HG03039 (cell line): ENCODE measurements around the gene CCDC51.

ENCODE experiments used
- ATAC-seq: cut with Tn5 transposase; IDR thresholded peaks from one replicate; pipeline ENCODE4 v1.9.1; 2021; ENCODE audit warnings: mild to moderate bottlenecking, moderate library complexity; ENCODE audit not compliant: unreplicated experiment

The CCDC51 gene

DNA sequence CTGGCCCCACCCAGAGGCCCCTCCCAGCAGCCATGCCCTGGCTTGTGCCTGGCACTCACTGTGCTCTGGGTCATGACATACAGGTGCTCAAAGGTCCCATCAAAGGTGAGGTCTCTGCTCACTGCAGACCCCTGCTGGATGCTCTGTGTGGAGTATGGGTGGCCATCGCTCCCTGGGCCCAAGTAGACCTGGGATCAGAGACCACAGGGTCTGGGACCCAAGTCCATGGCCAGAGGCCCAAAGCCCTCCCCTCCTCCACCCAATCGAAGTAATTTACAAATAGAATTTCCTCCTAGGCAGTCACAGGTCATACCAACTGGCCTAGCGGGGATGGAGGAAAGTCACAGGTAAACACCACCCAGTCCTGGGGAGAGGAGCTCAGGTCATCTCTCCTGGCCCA lies 17.6 kb downstream of the CCDC51 start:
- no peak for ATAC-seq

DNA sequence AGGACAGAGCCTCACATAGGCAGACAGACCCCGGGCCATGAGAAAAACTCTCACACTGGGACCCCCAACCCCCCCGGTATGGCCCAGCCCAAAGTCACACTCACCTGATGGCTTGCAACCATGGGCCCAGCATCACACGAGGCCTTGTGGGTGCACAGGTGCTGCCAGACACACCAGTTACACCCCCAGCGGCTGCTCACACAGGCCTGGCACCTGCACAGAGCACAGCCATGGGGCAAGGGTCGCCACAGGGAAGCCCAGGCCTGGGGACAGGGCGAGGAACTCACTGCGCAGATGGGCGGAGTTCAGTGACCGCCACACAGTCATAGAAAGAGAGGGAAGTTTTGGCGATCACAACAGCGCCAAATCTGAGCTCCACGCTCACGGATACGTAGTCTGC lies 19.4 kb downstream of the CCDC51 start:
- ATAC-seq: no peak

DNA sequence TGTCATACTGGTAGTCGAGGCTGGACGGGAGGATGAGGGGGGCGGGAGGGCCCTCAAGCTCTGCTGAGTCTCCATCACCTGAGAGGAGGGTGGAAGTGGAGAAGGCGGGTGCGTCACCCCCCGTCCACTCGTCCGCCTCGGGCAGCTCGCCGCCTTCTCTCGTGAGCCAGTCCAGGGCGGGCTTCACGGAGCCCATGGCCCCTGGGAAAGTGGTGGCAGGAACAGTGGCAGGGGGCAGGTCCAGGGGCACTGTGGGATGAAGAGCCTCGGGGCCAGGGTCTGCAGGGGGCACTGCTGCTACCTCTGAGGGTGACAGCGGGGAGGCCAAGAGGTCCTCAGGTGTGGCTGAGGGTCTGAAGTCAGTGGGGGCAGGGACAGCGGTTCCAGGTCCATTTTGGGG lies 20.3 kb downstream of the CCDC51 start:
- no peak for ATAC-seq

DNA sequence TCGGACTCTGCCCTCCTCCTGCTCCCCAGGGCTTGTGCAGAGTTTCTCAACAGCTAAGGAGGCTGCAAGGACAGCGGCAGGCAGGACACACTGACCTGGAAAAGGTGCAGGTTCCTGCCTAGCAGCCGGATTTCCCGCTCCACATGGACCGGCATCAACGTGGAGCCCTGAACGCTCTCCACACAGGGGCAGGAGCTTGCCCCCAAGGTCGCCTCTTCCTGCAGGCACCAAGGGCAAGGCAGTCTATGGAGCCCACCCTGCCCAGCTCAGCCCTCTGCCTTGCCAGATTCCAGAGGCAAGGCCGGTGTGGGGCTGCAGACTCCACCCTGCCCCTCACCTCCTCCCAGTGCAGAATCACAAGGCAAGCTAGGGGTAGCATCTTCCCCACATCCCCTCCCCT lies 20.8 kb downstream of the CCDC51 start:
- ATAC-seq: no peak

DNA sequence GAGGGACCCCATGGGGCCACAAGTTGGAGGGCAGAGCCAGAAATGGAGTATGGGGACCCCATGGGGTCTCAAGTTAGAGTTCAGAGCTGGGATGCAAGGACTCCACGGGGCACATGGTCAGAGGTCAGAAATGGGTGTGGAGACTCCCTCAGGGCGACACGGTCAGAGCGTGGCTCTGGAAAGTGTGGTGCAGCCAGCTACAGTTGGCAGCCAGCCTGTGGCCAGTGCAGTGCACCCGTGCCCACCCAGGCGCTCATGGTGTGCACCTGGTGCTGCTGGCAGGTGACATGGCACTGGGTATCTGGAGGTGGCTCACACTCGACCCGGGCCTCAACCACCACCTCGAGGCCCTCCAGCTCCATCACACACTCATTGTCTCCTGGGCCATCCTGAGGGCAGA lies 21.3 kb downstream of the CCDC51 start:
- ATAC-seq: no peak

DNA sequence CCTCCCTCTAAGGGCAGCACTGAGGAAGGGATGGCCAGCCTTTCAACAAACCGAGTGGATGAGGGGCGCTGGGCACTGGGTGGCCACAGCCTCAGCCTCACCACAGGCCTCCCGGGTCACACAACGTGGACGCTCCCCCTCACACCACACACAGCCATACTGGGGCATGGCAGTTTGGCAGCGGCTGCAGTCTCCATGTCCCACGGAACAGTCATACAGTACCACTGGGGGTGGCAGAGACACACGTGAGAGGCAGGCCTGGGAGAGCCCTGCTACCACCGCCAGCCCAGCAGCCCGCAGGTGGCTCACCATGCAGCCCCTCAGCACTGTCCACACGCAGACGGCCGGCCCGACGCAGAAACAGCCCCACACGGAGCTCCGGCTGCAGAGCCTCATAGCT lies 21.8 kb downstream of the CCDC51 start:
- no peak for ATAC-seq

DNA sequence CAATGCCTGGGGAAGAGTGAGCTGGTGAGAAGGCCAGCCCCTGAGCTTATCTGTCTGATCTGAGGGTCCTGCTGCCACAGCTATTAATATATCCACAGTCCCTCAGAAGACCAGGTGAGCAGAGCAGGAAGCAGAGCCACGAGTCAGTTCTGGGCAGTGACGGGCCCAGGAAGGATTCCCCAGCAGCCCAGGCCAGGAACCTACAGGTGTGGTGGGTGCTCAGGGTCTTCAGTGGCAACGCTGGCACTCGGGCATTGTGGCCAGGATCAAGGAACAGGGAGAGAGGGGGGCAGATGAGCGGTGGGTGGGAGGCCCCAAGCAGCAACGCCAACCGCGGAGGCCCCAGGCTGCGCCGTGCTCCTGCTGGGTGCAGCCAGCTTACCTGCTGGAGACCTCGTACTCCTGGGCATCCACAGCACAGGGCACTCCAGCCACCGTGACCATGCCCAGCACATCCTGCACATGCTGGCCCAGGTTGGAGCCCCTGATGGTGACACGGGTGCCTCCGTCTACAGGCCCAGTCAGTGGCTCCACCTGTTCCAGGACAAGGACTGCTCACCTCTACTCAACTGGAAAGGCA lies 22.3 kb downstream of the CCDC51 start:
- no peak for ATAC-seq

DNA sequence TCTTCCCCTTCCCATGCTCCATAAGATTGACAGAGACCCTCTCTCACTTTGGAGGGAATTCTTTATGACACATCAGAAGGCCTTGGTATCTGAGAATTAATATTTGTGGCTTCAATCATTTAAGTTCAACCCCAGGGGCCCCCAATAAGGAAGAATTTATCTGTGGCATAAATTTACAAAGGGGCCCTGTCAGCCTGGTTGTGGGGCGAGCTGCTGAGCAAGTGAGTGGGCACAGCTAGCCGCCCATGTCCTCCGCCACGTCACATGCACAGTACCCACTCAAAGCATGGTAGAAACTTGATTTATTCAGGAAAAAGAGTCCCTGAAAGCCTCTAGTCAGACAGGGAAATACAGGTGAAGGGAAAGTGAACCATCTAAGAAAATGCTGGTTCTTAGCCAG lies 23.4 kb downstream of the CCDC51 start:
- ATAC-seq: no peak

DNA sequence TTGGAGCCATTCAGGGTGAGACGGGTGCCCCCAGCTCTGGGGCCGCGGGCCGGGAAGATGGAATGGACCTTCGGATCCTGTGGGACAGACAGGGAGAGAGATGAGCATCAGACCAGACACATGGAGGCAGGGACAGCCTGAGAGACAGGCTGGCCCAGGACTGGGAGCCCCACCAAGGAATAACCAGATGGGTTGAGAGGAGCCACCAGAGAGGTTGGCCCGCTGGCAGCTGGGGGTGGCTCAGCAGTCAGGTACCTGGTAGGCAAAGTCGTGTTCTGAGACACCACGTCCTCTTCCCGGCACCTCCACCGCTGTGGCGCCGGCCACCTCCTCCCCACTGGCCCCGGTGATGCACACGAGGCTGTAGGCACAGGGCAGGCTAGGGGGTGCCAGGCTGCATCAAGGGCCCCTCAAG lies 23.8 kb downstream of the CCDC51 start:
- no peak for ATAC-seq

DNA sequence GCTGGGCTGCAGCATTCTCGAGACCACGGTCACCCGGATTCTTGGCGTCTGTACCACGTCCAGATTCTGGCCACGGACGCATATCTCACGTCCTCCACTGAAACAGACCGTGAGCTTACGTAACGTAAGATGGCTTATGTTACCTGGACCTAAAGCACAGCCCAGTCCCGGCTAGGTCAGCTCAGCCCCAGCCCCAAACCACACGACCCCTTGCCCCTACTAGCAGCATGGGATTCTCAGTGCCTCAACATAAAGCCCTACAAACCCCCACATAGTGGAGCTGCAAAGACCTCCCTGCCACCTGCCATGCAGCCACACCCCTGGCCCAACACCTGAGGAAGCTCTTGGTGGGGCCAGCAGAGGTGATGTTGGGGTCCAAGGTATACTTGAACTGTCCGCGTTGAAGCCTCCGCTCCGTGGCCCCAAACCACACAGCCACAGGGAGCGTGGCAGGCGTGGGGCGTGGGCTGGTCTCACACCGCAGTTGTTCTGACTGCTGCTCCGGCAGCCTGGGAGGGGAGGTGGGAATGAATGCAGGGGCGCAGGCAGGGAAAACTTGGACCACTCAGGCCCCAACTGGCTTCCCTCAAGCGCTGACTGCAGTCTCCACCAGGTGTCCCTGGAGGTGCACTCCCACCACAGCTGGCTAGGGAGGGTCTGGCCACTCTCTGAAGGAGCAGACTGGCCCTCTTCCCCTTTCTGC lies 24.5 kb downstream of the CCDC51 start:
- ATAC-seq: no peak

DNA sequence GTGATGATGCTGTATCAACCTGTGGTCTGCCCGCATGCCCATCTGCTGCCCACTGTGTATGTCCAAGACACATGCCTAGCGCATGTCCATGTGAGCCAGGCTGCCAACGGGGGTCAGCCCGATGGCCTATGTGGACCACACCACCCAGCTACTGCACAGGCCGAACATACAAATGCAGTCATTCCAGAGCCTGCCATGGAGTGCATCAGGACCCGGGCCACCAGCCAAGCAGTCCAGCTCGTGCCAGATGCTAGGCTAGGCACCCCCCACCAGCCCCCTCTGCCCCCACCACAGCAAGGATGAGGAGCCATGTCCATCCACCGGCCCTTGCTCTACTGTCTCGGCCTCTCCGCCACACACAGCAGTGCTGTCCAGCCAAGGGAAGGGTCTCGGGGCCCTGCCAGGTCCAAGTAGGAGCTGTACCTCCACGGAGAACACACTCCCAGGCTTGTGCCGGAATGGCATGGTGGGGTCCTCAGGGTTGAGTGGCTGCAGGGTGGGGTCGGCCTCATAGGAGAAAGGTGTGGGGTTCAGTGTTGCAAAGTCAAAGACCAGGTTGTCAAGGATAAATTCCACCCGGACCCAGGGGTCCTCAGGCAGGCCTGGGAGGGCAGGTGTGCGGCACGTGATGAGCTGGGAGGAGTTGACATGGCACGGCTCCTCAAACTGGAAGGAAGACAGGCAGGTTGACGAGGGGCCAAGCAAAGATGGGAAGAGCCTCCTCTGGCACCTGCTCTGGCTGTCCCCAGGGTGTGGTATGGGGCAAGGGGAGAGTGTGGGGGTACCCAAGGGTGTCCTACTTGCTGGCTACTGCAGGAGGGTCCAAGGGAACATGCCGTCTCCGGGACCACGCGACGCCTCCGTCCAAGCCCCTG lies 25.3 kb downstream of the CCDC51 start:
- ATAC-seq: no peak

DNA sequence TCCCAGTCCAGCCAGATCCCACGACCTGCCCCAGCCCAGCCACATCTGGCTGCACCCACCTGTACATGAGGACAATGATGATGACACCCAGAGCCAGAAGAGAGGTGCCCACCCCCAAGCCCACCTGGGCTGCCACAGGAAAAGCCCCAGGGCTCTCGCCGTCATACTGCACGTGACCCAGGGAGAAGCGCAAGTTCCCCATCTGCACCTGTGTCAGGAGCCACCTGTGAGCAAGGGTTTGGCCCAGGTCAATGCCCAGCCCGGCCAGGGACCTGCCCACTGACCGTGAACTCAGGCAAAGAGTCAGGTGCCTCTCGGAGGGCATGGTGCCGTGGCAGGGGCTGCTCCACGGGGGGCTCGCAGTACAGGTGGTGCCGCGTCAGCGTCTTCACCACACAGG lies 26.3 kb downstream of the CCDC51 start:
- no peak for ATAC-seq

DNA sequence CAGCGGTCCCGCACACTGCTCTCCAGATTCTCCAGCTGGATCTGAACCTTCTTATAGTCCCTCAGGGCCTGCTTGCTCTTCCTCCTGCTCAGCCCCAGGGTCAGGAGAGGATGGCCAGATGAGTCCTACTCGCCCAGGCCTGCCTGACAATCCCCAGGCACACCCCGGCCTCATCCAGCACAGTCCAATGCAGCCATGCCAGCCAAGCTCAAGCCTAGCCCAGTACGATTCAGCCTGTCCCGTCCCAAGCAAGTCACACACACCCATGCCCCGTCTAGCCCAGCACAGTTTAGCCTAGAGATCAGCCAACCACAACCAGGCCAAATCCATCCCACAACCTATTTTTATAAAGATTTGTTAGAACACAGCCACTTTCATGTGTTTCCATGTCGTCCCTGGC lies 26.8 kb downstream of the CCDC51 start:
- ATAC-seq: no peak

DNA sequence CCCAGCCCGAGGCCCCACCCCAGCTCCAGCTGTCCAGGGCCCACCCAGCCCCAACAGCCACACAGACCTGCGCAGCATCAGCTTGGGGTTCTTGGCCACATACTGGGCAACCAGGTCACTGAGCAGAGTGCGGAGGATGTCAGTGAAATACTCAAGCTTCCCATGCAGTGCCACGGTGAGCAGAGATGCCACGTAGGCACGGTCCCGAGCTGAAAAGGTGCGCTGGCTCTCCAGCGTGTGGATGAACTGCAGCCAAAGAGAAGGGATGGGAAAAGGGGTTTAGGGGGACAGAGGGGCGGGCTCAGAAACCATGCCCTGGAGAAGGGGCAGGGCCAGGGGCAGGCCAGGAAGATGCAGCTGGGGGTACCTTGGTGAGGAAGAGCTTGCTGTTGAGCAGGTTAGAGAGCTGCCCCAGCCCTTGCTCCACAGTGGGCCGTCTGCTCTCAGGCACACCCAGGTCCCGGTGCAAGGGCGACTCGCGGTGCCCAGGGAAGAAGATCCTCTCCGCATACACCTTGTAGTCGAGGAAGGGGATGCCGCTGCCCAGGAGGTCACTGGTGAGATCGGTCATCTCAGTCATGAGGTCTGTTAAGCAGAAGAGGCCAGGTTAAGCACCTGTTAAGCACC lies 27.4 kb downstream of the CCDC51 start:
- ATAC-seq: no peak

DNA sequence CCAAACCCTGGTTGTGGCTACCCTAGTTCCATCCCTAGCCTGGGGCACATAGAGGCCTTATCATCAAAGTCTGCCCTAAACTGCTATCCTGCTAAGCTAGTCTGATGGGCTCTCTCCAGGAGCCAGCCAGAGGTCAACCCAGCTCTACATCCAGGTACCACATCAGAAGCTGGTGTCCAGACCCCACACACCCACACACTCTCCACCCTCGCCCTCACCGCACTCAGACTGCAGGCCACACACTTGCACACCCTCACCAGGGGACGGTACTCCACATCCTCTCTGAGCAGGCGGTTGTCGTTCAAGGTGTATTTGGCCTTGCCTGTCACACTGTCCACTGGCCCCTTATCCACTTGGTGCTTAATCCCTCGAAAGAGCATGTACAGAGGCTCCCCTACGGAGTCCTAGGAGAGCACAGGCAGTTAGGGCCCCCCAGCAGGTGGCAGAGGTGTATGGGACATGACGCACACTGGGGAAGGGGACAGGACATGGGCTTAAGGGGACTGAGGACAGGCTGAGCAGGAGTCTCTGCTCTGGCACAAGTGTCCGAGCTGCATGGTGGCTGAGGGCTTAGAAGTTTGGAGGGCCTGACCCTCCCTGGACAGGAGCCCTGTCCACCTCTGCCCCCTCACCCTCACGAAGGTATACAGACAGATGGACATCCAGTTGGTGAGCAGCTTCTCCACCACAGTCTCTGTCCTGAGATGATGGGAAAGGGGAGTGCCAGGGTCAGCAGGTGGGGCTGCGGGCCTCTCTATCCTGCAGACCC lies 28.1 kb downstream of the CCDC51 start:
- no peak for ATAC-seq

DNA sequence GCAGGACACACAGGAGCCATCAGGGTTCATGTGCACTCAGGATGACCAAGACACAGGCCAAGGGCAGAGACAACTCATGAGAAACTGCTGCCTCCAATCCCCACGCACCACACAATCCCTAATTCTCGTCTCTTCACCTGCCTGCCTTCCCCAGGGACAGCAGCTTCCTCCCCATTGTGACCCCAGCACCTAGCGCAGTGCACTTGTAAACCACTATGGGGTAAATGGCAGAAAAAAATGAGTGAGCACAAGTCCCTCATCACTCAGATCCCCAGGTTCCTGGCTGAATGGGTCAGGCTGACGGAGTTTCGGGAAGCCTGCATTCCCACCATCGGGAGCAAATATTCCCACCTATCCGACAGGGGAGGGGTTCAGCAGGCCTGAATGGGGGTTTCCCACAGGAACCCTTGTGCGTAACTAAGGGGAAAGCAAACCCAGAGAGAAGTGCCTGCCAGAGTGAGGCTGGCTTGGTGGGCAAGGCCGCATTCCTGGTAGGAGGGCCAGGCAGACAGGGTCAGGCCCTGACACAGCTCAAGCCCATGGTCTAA lies 28.8 kb downstream of the CCDC51 start:
- ATAC-seq: no peak

DNA sequence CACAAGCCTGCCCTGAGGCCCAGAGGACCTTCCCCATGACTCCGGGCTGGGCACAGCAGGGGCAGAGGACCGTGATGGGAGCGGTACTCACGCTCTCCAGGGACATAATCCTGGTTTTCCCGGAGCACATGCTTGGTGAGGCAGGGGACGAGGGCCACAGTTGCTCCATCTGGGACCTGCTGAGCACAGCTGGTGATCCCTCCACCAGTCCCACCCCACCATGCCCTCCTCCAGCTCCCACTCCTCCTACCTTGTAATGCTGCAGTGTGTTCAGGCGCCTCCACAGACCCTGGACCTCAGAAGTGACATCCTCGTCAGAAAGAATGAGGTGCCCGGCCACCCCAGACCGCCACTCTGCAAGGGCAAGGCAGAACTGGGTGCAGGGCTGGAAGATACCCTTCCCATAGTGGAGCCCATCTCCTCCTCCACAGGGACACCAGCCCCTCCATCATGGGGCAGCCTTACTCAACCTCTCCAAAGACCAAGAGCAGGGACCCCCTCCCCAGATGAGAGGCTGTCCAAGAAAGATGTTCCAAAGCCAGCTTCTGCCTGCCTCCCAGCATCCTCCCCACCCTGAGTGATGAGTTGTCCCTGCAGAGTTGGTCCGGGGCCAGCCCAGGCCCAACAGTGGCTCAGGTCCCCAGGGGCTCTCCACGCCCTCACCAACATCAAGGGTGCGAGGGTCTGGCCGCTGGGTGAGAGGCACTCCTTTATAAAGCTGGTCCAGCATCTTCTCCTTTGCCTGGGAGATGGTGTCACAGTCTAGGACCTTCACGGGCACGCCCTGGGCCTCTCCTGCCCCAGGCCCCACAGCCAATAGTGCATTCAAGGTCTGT lies 29.5 kb downstream of the CCDC51 start:
- ATAC-seq: no peak

DNA sequence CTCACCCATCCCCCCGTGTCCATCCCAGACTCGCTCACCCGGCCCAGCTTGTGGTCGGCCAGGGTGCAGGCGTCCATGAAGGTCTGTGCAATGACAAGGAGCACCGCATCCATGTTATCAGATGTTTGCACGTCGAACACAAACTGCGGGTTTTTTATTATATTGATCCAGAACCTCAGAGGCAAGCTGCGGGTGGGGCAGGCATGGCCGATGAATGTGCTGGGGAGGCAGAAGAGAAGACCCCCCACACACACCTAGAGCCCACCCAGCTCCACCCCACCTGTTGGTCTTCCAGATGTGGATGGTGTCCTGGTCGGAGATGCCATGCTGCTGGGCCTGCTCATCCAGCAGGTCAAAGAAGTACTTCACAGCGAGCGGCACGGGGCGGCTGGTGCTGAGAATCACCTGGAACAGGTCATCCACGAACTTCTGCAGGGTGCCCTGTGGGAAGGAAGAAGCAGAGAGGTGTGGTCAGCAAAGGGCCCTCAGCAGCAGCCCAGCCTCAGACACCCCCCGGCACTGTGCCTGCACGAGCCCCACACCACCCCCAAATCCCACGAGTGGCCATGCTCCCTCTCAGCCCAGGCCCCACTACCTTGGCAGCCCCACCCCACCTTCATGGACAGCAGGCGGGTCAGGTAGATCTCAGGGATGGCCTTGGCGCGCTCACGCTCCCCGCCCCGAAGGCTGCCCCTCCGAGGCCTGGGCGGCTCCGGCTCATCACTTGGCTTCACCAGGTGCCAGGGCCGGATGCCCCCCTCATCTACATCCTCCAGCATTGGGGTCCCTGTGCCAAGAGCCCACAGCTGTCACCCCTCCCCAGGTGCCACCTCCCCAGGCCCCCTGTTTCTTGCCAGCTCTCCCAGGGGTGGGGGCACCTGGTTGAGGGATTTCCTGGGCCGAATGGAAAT lies 30.4 kb downstream of the CCDC51 start:
- no peak for ATAC-seq

DNA sequence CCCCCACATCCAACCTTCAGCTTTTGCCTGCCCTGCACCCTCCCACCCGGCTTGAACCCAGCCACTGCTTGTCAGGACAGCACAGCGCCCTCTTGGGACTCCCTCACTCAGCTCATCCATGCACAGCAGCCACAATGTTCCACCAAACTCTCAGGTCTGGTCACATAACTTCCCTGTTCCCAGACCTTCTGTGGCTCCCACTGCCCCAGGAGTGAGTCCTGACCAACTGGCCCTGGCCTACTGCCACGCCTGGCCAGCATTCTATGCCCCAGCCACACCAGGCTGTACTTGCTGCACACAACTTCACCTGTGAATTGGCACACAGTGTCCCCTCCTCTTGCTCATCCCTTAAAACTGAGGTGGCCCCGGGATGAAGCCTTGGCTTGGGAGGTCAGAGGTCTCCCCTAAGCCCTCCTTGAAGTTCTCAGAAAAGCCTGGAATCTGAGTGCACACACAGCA lies 31.1 kb downstream of the CCDC51 start:
- no peak for ATAC-seq
